ENCODE measurements around the gene TENM4.

DNA sequence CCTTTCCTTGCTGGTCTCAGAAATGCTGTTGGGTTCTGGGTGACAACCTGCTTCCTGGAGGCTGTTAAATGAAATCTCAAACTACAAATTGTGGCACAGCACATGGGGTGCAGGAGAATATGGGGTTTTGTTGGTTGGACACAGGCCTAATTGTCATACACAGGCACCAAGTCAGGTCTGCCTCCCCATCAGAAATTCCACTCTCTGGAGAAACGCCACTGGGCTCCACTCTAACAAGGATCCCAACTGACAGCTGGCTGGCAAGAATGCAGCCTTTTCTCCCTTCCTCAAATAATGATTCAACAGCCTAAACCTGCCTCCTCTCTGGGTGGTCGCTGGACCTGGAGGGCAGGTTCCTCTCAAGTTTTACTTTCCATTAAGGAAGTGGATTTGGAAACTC, 688.3 kb downstream of the TENM4 start:
- no peak for TF ChIP-seq ZZZ3 (CRISPR knock-in tag; IDR thresholded peaks at IDR 0.05; ENCODE audit: borderline replicate concordance)
- TF ChIP-seq, protein P1, sequence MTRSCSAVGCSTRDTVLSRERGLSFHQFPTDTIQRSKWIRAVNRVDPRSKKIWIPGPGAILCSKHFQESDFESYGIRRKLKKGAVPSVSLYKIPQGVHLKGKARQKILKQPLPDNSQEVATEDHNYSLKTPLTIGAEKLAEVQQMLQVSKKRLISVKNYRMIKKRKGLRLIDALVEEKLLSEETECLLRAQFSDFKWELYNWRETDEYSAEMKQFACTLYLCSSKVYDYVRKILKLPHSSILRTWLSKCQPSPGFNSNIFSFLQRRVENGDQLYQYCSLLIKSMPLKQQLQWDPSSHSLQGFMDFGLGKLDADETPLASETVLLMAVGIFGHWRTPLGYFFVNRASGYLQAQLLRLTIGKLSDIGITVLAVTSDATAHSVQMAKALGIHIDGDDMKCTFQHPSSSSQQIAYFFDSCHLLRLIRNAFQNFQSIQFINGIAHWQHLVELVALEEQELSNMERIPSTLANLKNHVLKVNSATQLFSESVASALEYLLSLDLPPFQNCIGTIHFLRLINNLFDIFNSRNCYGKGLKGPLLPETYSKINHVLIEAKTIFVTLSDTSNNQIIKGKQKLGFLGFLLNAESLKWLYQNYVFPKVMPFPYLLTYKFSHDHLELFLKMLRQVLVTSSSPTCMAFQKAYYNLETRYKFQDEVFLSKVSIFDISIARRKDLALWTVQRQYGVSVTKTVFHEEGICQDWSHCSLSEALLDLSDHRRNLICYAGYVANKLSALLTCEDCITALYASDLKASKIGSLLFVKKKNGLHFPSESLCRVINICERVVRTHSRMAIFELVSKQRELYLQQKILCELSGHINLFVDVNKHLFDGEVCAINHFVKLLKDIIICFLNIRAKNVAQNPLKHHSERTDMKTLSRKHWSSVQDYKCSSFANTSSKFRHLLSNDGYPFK (CRISPR knock-in tag; IDR thresholded peaks at IDR 0.05; ENCODE audit: borderline replicate concordance), result no peak

Measured in HepG2 (cell line).